Calu3 (cell line): ENCODE measurements around the gene NT5C1B. TPM values are rescaled to one million over a fixed set of nuclear protein-coding genes. Genes with fewer than 3 reads are reported as not detected.

Source experiments
- BruUV-seq: library from RNA; stranded (reverse); fragments of 400-500 nt; replicated peaks from 2 replicates; lab custom pipeline; 2021; lab: Mats Ljungman, UMichigan
- CTCF ChIA-PET: fragments of 300-600 bp; sonication (Branson Sonifier 250); formaldehyde crosslinking; loops from one replicate; lab custom pipeline; 2022; ENCODE audit warnings: antibody characterized with exemption; lab: Charles Lee
- DNase-seq: peaks from one replicate; pipeline ENCODE4 v3.0.0; 2022
- H3K27ac Mint-ChIP-seq: one replicate; pipeline ENCODE4 v1.8.0; 2022; ENCODE audit warnings: mixed read lengths; ENCODE audit not compliant: unreplicated experiment
- H3K27me3 Mint-ChIP-seq: one replicate; pipeline ENCODE4 v1.8.0; 2022; ENCODE audit warnings: mixed read lengths; ENCODE audit not compliant: unreplicated experiment
- H3K36me3 Mint-ChIP-seq: one replicate; pipeline ENCODE4 v1.8.0; 2022; ENCODE audit warnings: mild to moderate bottlenecking, moderate library complexity, mixed read lengths; ENCODE audit not compliant: insufficient read depth, unreplicated experiment
- H3K4me1 Mint-ChIP-seq: one replicate; pipeline ENCODE4 v1.8.0; 2022; ENCODE audit warnings: mild to moderate bottlenecking, low read depth, mixed read lengths; ENCODE audit not compliant: unreplicated experiment
- H3K4me3 Mint-ChIP-seq: one replicate; pipeline ENCODE4 v1.8.0; 2022; ENCODE audit warnings: mild to moderate bottlenecking, low read depth, moderate library complexity, mixed read lengths; ENCODE audit not compliant: unreplicated experiment
- H3K9me3 Mint-ChIP-seq: one replicate; pipeline ENCODE4 v1.8.0; 2022; ENCODE audit warnings: low read depth, mixed read lengths; ENCODE audit not compliant: unreplicated experiment
- intact Hi-C: fragments of 100-400 bp; cut with micrococcal nuclease; formaldehyde crosslinking; loops from one replicate; pipeline ENCODE4 v1.10.0; 2022; ENCODE audit not compliant: unreplicated experiment
- total RNA-seq: library from RNA; stranded (reverse); gene quantifications from 2 replicates; pipeline ENCODE4 v1.2.3, GENCODE V29; 2022
- TF ChIP-seq, protein P1 (sequence below): fragments of 200-600 bp; IDR thresholded peaks from one replicate; pipeline ENCODE4 v1.8.0; 2022; ENCODE audit warnings: antibody characterized with exemption; ENCODE audit not compliant: unreplicated experiment

Gene NT5C1B
- total RNA-seq, 1 experiment from 2014 or later: not detected

DNA sequence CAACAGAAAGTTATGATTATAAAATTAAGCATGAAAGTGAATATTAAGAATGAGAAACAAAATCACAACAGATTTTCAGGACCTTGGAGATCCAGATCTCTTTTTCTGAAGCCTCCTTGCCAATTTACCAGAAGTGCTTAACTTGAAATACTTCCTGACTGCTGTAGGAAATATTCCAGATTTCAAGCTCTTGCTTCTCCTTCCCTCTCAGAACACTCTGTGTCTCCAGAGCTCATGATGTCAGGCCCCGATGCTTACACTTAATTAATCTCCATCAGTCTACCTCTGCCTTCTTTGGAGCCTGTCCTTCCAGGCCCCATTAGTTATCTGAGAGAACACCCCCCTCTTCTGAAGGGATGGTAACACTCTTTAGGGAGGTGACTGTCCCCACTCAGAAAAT, 20.7 kb upstream of the NT5C1B start:
- no peaks in the 10 kb centered on the region for H3K36me3 Mint-ChIP-seq
- intact Hi-C loops: no loop called here
- H3K27me3 Mint-ChIP-seq: no peaks in the 10 kb centered on the region
- H3K27ac Mint-ChIP-seq: no peak overlapping the region
- CTCF ChIA-PET: no interaction called here
- no TSS peak for BruUV-seq
- DNase-seq: no peak
- no peaks in the 10 kb centered on the region for H3K4me1 Mint-ChIP-seq
- H3K9me3 Mint-ChIP-seq: peaks cover 4% of the 10 kb centered on the region
- TF ChIP-seq, protein P1, sequence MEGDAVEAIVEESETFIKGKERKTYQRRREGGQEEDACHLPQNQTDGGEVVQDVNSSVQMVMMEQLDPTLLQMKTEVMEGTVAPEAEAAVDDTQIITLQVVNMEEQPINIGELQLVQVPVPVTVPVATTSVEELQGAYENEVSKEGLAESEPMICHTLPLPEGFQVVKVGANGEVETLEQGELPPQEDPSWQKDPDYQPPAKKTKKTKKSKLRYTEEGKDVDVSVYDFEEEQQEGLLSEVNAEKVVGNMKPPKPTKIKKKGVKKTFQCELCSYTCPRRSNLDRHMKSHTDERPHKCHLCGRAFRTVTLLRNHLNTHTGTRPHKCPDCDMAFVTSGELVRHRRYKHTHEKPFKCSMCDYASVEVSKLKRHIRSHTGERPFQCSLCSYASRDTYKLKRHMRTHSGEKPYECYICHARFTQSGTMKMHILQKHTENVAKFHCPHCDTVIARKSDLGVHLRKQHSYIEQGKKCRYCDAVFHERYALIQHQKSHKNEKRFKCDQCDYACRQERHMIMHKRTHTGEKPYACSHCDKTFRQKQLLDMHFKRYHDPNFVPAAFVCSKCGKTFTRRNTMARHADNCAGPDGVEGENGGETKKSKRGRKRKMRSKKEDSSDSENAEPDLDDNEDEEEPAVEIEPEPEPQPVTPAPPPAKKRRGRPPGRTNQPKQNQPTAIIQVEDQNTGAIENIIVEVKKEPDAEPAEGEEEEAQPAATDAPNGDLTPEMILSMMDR: no peak
- H3K4me3 Mint-ChIP-seq: no peak overlapping the region

DNA sequence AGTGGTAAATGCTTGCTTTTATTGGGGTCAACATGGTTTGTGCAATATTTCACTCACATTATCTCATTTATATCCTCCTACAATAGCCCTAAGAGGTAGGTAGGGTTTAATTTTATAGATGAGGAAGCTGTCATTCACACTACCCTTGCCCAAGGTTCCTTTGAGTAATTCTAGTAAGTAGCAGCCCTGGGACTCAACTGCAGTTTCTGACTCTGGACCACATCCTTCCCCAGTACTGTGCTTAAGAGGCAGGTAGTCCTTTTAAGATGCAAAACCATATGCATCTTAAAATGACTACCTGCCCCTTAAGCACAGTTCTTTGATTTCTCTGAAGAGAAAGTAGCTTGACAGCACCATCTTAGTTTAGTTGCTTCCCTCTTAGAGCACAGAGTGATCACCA, 15.7 kb upstream of the NT5C1B start:
- peaks cover 4% of the 10 kb centered on the region for H3K9me3 Mint-ChIP-seq
- no peaks in the 10 kb centered on the region for H3K27me3 Mint-ChIP-seq
- H3K36me3 Mint-ChIP-seq: no peaks in the 10 kb centered on the region
- no peak overlapping the region for H3K27ac Mint-ChIP-seq
- H3K4me1 Mint-ChIP-seq: no peaks in the 10 kb centered on the region
- CTCF ChIA-PET: interaction anchor here (0.7 kb wide), 1 partner anchor 35 kb away, joined by 3 read pairs; no protein-coding TSS in a partner anchor
- no peak for DNase-seq
- TF ChIP-seq, protein P1: no peak
- intact Hi-C loops: no loop called here
- H3K4me3 Mint-ChIP-seq: no peak overlapping the region
- BruUV-seq: no TSS peak

DNA sequence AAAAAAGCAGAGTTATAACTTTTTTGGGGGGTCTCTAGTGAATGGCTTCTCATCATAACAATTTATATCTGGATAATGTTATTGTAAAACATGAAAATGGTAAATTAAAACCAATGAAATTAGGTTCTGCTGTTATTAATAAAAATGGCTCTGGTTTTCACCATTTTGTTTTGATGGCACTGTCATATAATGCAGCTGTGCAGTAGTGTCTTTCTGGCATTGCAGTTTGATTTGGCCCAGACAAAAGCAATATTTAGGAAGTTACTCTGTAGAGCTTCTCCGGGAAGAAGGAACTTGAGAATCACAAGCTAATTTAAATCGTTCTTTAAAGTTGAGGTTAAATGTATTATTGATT, 15.1 kb upstream of the NT5C1B start:
- no TSS peak for BruUV-seq
- Mint-ChIP-seq H3K4me1 (no peaks in the 10 kb centered on the region), H3K27ac (no peak overlapping the region), H3K36me3 (no peaks in the 10 kb centered on the region), H3K4me3 (no peak overlapping the region), H3K27me3 (no peaks in the 10 kb centered on the region), H3K9me3 (peaks cover 4% of the 10 kb centered on the region)
- intact Hi-C loops: no loop called here
- CTCF ChIA-PET: interaction anchor here (0.7 kb wide), 1 partner anchor 36 kb away, joined by 3 read pairs; no protein-coding TSS in a partner anchor
- DNase-seq: no peak
- TF ChIP-seq, protein P1: no peak

DNA sequence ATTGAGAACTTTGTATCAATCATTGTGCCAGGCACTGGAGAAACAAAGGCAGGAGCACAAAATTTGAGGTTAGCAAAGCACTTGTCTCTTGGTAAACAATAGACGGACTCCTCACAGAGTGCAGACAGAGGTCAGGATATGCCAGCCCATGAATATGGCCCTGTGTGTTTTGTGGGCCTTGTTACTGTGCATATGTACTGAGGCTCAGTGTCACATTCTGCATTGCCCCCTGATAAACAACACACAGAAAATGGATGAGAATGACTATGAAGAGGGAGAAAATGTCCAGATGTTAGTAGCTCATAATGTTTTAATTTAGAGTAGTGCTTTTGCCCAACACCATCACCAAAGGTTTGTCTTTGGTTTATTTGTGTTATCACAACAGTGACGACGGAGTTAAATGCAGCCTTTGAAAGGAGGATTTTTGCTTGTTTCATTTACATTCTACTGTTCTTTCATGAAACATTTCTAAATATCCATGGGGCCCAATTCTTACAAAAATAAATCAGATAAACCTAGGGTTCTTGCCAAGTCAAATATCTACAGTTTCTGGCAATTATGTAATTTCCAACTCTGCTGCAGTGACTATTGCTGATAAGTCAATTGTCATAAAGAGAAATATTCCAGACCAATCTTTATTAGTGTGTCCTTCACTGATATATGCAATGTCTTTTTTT, 14.6 kb upstream of the NT5C1B start:
- TF ChIP-seq, protein P1: no peak
- Mint-ChIP-seq H3K27me3 (no peaks in the 10 kb centered on the region), H3K4me1 (no peaks in the 10 kb centered on the region), H3K36me3 (no peaks in the 10 kb centered on the region), H3K4me3 (no peak overlapping the region), H3K27ac (no peak overlapping the region), H3K9me3 (peaks cover 4% of the 10 kb centered on the region)
- no TSS peak for BruUV-seq
- no peak for DNase-seq
- intact Hi-C loops: no loop called here
- CTCF ChIA-PET: interaction anchor here (0.7 kb wide), 1 partner anchor 37 kb away, joined by 3 read pairs; no protein-coding TSS in a partner anchor
